Head of caudate nucleus (tissue), 42 donors: Measurements from ENCODE around the gene ARF4.
"Not testable (repeated sequence)": the region's sequence is repeated elsewhere in the genome, so short reads cannot be mapped to it uniquely, and the experiment has no call there.

ENCODE experiments used
- DNase-seq, 42 donors: peaks; one replicate each; pipeline versions ENCODE4 v3.0.0 to v3.0.0-alpha.2; 2020 to 2021; ENCODE audit warnings: mixed read lengths in 7 of 42
- intact Hi-C: fragments of 100-400 bp; cut with DNase I; formaldehyde crosslinking; loops from one replicate; pipeline ENCODE4 v1.15.0; 2022

Gene ARF4

DNA sequence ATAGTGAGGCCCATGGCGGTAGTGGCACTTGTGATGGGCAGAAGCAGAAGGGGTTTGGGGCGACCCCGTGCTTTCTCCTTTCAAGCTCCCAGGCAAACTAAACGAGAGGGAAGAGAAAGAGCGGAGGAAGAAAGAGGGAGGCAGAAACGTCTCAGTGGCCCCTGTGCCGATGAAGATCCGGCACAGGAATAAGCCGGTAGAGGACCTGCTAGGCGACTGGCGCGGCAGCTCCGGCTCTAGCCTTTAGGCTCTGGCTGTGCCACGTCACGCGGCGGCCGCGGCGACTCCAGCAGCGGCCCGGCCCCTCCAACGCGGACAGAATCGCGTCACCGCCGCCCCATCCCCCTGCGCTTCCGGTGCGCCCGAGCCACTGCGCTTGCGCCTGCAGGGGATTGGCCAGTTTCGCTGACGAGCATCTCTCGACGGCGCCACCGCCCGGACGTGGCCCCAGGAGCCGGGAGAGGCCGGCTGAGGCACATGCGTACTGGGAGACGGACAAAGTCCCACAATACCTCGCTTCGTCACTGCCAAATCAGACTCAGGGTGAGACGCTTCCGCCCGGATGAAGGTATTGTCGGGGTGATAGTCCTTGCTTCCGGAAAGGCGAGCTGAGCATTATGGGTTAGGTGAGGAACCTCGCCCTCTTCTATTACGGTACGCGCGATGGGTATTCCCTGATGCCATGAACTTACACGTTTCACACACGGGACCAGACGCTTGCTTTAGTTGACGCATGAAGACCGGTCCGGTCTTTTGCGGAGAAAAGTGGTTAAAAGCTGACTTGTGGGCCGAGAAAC is at the start of gene ARF4:
Gene ARF4 (minus strand): TSS at position 218 of the 797 bp plus-strand sequence. CDS start 204 bp downstream, at position 14.
- intact Hi-C loops: loop anchor here (1.0 to 5.0 kb wide), 2 partner anchors 41 to 160 kb away; partner anchors contain the start of genes PDE12 and SLMAP
- peak; percentile 96 to 99 (median 98) for DNase-seq

DNA sequence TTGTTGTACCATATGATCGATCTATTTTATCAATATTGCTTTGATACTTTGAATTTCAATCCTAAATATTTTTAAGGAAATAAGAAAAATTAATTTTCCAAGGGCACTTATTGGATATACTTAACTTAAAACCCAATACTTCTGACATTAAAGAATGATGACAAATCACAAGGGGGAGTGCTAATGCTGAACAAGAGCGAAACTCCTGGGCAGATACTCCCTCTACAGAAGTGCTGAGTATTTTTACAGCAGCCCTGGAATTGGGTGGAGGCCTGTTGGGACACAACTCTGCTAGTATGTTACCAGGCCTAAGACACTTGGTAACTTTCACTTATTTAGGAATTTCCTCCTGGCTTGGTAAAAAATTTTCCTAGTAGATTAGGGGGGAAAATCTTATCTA is 49.6 kb upstream of the ARF4 start:
- DNase-seq: peak in 6 of 42 donors; percentile 7 to 42 (median 22)
- intact Hi-C loops: no loop called here

DNA sequence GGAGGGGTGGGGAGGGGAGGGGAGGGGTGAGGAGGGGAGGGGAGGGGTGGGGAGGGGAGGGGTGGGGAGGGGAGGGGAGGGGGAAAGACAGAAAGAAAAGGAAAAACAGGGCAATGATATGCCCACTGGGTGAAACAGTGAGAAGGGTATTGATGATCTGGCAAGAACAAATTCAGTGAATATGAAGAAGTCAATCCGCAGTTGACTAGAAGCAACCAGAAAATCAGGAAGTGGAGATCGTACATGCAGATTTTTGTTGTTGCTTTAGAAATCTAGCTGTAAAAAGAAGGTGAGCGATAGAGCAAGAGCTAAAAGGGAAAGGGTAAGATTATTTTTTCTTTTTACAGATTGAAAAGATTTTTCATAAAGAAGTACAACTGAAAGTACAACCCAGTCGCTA is 47.6 kb upstream of the ARF4 start:
- intact Hi-C loops: no loop called here
- no peak for DNase-seq

DNA sequence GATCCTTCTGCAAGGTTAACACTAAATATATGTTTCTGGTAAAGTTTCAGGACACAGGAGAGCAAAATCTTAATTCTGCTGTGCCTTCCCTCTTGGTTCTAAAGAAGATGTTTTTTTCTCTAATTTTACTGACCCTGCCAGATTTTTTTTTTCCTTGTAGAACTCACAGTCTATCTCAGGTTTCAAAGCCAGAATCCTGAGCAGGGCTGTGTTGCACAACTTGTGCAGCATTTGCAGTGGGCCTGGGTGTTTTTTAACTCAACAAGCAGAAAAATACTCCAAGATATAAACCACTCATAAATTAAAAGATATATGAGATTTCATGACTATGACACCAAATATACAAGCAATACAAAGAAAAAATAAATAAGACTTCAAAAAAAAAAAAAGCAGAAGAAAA is 40.2 kb upstream of the ARF4 start:
- DNase-seq: no peak
- intact Hi-C loops: no loop called here

DNA sequence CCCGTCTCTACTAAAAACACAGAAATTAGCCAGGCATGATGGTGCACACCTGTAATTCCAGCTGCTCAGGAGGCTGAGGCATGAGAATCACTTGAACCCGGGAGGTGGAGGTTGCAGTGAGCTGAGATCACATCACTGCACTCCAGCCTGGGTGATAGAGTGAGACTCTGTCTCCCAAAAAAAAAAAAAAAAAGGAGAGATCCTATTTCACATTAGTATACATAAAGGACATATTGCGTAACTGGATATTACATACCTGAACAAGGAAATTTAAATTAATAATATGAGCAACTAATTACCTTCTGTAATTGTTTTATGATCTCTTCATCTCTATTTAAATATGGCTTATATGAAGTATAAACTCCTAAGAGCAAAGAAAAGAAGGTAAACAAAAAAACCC is 37.1 kb upstream of the ARF4 start:
- intact Hi-C loops, DNase-seq: not testable (repeated sequence)

DNA sequence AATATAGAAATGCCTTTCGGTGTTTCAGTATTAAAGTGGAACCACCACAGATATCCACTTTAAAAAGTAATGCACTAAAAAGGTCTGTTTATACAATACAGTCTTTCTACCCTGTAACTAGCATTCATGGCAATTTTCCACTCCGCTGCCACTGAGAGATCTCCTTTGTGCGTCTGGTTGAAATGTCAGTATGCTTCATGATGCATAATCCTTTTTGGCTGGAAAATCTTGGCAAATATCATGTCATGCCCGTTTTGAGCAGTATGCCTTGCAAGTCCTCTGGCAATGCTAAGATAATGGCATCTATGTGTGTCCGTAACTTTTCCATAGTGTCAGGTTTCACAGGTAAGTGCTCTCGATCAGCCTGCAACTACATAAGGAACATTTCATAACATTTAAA is 30.8 kb upstream of the ARF4 start:
- peak in 30 of 42 donors; percentile 11 to 79 (median 48) for DNase-seq
- intact Hi-C loops: no loop called here

DNA sequence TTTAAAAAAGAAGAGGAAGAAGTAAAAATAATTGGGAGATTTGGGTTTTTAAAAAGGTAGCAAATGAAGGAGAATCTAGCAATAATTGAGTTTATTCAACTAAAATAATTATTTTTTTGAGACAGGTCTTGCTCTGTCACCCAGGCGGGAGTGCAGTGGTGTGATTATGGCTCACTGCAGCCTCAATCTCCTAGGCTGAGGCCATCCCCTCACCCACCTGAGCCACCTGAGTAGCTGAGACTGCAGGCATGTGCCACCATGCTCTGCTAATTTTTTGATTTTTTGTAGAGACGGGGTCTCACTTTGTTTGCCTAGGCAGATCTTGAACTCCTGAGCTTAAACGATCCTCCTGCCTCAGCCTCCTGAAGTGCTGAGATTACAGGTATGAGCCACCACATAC is 27.7 kb upstream of the ARF4 start:
- intact Hi-C loops: no loop called here
- DNase-seq: no peak

DNA sequence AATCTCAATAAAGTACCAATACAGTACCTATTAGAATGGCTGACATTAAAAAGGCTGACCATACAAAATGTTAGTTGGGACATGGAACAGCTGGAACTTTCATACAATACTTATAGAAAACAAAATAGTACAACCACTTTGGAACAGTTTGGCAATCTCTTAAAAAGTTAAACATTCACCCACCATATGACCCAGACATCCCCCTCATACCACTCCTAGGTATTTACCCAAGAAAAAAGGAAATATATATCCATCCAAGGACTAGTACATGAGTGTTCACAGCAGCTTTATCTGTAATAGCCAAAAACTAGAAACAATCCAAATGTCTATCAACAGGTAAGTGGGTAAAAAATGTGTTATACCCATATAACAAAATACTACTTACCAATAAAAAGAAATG is 25.2 kb upstream of the ARF4 start:
- no peak for DNase-seq
- intact Hi-C loops: no loop called here

DNA sequence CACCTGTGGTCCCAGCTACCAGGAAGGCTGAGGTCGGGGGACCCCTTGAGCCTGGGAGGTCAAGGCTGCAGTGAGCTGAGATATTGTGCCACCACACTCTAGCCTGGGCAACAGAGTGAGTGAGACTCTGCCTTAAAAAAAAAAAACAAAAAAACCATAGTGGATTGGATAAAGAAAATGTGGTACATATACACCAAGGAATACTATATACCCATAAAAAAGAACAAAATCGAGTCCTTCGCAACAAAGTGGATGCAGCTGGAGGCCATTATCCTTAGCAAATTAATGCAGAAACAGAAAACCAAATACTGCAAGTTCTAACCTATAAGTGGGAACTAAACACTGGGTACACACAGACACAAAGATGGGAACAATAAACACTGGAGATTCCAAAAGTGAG is 20.6 kb upstream of the ARF4 start:
- intact Hi-C loops: no loop called here
- DNase-seq: no peak

DNA sequence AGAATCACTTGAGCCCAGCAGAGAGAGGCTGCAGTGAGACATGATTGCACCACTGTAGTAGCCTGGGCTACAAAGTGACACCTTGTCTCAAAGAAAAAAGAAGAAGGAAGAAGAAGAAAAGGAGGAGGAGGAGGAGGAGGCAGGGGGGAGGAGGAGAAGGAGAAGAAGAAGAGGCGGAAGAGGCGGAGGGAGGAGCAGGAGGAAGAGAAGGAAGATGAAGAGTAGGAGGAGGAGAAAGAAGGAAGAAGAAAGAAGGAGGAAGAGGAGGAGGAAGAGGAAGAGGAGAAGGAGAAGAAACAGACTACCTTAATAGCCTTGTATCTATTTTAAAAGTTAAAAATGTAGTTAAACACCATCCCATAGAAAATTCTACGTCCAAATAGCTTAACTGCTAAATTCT is 19.1 kb upstream of the ARF4 start:
- intact Hi-C loops: no loop called here
- DNase-seq: no peak

DNA sequence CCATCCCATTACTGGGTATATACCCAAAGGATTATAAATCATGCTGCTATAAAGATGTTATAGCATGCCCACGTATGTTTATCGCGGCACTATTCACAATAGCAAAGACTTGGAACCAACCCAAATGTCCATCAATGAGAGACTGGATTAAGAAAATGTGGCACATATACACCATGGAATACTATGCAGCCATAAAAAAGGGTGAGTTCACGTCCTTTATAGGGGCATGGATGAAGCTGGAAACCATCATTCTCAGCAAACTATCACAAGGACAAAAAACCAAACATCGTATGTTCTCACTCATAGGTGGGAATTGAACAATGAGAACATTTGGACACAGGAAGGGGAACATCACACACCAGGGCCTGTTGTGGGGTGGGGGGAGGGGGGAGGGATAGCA is 14.7 kb upstream of the ARF4 start:
- intact Hi-C loops, DNase-seq: not testable (repeated sequence)

DNA sequence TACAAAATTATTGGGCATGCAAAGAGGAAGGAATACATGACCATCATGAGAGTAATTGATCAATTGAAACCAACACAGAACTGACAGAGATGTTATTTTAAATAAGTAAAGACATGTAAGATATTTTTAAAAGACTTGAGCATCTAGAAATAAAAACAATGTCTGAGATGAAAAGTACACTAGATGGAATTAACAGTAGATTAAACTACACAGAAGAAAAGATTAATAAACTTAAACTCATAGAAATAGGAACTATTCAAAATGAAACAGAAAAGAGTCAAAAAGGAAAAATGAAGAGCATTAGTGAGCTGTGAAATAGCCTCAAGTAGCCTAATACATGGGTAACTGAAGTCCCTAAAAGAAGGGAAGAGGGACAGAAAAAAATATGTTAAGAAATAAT is 8.5 kb upstream of the ARF4 start:
- intact Hi-C loops: no loop called here
- DNase-seq: no peak

DNA sequence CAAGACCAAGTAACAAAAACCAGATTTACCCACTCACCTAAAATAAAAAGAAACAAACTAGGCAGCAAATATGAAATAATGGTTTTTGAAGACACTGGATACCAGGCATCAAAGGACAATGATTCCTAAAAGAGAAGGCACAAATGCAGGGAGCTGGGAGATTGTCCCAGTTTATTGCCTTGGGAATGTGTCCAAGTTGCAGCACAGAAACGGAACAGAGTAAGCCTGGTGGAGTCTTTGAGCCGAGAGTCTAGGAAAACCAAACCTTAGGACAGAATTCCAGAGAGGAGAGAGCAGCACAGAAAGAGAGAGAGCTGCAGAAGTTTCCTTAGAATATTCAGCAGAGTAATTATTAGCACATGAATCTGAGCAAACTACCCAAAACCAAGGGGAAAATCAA is 7.8 kb upstream of the ARF4 start:
- intact Hi-C loops: no loop called here
- no peak for DNase-seq

DNA sequence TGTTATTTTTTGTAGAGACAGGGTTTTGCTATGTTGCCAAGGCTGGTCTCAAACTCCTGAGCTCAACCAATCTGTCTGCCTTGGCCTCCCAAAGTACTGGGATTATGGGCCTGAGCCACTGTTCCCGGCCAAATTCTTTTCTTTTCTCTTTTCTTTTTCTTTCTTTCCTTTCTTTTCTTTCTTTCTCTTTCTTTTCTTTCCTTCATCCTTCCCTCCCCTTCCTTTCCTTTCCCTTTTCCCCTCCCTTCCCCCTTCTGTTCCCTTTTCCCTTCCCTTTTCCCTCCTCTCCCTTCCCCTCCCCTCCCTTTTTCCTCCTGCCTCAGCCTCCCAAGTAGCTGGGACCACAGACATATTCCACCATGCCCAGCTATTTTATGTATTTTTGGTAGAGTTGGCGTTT is 3.1 kb upstream of the ARF4 start:
- intact Hi-C loops: no loop called here
- DNase-seq: no peak

DNA sequence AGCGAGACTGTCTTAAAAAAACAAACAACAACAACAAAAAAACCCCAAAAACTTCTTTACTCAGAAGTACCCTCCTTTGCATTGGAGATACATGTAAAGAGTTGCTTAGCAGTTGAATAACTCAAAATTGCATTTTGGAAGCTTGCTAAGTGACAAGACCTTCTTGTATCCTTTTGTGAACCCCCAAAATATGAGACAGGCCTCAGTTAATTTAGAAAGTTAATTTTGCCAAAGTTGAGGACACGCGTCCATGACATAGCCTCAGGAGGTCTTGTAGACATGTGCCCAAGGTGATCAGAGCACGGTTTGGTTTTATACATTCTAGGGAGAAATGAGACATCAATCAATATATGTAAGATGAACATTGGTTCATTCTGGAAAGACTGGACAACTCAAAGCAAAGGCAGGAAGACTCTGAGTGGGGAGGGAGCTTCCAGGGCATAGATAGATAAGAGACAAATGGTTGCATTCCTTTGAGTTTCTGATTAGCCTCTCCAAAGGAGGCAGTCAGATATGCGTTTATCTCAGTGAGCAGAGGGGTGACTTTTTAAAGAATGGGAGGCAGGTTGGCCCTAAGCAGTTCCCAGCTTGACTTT is 1.7 kb upstream of the ARF4 start:
- no peak for DNase-seq
- intact Hi-C loops: loop anchor here (5.0 kb wide), 1 partner anchor 158 kb away; the partner anchor contains the start of gene SLMAP

DNA sequence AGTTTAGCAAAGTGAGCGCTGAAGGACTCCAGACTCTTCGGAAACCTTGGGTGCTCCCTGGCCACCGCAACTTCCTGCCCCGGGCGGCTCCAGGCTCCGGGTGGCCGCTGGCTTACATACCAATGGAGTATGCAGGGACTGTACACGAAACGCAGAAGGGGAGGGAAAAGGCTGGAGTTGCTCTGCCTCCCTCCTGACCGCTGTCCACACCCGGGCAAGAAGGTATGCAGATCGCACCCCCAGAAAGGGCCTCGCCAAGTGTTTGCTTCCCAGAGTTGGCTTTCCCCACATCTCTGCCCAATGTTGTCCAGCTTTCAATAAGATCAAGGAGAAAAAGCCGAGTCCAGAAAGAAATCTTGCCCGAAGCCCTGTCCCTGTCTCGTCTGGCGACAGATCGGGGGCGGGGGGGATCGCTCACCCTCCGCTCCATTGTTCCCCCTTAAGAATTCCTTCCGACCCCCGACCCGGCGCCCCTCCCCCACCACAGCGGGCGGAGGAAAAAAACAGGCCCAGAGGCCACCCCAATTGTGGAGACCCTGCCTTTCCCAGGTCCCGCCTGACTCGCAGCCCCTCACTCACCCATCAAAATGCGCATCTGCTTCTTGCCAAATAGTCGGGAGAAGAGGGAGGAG is 533 bp downstream of the ARF4 start:
- intact Hi-C loops: loop anchor here (1.0 to 5.0 kb wide), 2 partner anchors 40 to 161 kb away; partner anchors contain the start of genes PDE12 and SLMAP

DNA sequence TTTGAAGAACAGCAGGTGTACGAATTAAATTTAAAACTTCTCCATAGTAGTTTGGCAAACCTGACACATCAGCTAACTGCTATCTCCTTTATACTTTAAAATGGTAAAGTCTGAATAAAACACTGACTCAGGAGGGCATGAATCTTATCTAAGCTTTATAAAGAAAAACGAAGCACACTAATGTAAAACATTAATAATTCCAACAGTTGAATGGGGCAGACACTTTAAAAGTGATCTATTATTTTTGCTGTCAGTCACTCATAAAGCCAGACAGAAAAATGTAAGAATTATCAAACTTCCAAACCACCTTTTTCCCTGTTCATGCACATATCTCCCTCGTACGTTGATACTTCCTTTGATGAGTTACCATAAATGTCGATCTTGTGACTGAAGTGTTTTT is 2.6 kb downstream of the ARF4 start:
- DNase-seq: no peak
- intact Hi-C loops: no loop called here

More for the DNA sequence above, 533 bp downstream of the ARF4 start:
- DNase-seq: peak; percentile 31 to 78 (median 54)

DNA sequence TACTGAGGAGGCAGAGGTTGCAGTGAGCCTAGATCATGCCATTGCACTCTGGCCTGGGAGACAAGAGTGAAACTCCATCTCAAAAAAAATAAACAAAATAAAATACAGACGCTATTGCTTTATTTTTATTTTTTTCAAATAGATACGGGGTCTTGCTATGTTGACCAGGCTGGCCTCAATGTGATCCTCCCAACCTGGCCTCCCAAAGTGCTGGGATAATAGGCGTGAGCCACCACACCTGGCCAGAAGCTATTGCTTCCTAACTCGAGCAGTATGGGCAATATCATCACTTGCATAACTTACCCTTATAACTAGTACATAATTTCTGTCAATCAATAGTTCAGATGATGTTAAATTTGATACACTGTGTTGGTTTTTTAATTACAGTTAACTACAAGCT is 3.0 kb downstream of the ARF4 start:
- intact Hi-C loops: no loop called here
- no peak for DNase-seq

DNA sequence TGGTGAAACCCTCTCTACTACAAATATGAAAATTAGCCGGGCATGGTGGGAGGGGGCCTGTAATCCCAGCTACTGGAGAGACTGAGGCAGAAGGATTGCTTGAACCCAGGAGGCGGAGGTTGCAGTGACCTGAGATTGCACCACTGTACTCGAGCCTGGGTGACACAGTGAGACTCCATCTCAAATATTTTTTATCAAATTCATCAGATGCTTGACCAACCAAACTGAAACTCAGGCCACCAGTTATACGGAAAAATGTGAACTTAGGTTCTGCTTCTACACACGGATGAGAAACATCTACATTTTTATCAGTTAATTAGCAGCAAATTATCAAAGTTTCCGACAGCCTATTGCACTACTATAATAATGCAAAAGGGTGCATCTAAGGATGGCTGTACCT is 4.8 kb downstream of the ARF4 start:
- intact Hi-C loops: no loop called here
- DNase-seq: no peak

DNA sequence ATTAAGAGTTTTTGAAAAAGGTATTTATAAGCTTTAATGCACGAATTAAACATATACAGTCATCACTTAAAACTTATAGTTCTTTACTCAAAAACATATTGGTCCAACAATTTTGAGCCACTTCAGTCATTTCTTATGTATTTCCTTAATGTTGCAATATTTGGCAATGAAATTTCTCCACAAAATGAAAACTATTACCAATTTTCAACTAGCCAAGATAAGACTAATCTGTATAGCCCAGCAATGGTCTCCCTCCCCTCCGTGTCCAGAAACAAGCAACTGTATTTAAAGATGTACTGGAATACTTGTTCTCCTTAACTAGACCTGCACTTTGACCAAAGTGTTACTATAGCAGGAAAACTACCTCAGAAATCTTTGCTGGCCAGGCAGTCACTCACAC is 9.2 kb downstream of the ARF4 start:
- intact Hi-C loops: no loop called here
- DNase-seq: no peak
